CD8-positive, alpha-beta memory T cell (primary cell): Measurements from ENCODE around the gene NAALADL2. TPM values are rescaled to one million over a fixed set of nuclear protein-coding genes. Genes with fewer than 3 reads are reported as not detected.
"Not testable (repeated sequence)": the region's sequence is repeated elsewhere in the genome, so short reads cannot be mapped to it uniquely, and the experiment has no call there.

Source experiments
- CTCF ChIA-PET: fragments of 350-600 bp; sonication (Branson Sonifier 250); formaldehyde crosslinking; loops from one replicate; lab custom pipeline; 2021; ENCODE audit warnings: antibody characterized with exemption; lab: Charles Lee
- POLR2A ChIA-PET: fragments of 350-600 bp; sonication (Branson Sonifier 250); formaldehyde crosslinking; loops from one replicate; lab custom pipeline; 2021; ENCODE audit warnings: antibody characterized with exemption; lab: Charles Lee
- DNase-seq, 5 donors: peaks; one replicate each; pipeline versions ENCODE4 v3.0.0 to v3.0.0-alpha.2; 2020 to 2022; ENCODE audit warnings: mixed read lengths in 1 of 5
- H3K27ac ChIP-seq: one replicate; pipeline ENCODE4 v1.7.0; 2013; ENCODE audit warnings: low read depth, mild to moderate bottlenecking, low read length, moderate library complexity
- H3K27me3 ChIP-seq: 2 replicates; pipeline ENCODE4 v1.7.0; 2013; ENCODE audit warnings: low read length, mild to moderate bottlenecking; ENCODE audit not compliant: insufficient read depth, poor library complexity, severe bottlenecking
- H3K36me3 ChIP-seq: 2 replicates; pipeline ENCODE4 v1.7.0; 2013; ENCODE audit warnings: mild to moderate bottlenecking, low read length, moderate library complexity; ENCODE audit not compliant: insufficient read depth
- H3K4me1 ChIP-seq: 2 replicates; pipeline ENCODE4 v1.7.0; 2013; ENCODE audit warnings: mild to moderate bottlenecking, low read length, moderate library complexity; ENCODE audit not compliant: insufficient read depth
- H3K4me3 ChIP-seq: 2 replicates; pipeline ENCODE4 v1.7.0; 2013; ENCODE audit warnings: mild to moderate bottlenecking, low read length
- H3K9me3 ChIP-seq: 2 replicates; pipeline ENCODE4 v1.7.0; 2013; ENCODE audit warnings: mild to moderate bottlenecking, low read length
- H3K27ac Mint-ChIP-seq, 8 donors: one replicate each; pipeline ENCODE4 v1.8.0; 2020 to 2021; ENCODE audit warnings: mixed read lengths in 8 of 8, mild to moderate bottlenecking in 6 of 8, inconsistent platforms in 3 of 8, moderate library complexity in 3 of 8
- H3K27me3 Mint-ChIP-seq, 2 donors: one replicate each; pipeline ENCODE4 v1.8.0; 2020 to 2021; ENCODE audit warnings: mixed read lengths in 2 of 2, mild to moderate bottlenecking in 1 of 2, moderate library complexity in 1 of 2
- H3K36me3 Mint-ChIP-seq, 3 donors: one replicate each; pipeline ENCODE4 v1.8.0; 2020 to 2021; ENCODE audit warnings: mixed read lengths in 3 of 3, inconsistent platforms in 1 of 3, mild to moderate bottlenecking in 1 of 3
- H3K4me1 Mint-ChIP-seq, 3 donors: one replicate each; pipeline ENCODE4 v1.8.0; 2020 to 2021; ENCODE audit warnings: mixed read lengths in 3 of 3, inconsistent platforms in 1 of 3, mild to moderate bottlenecking in 1 of 3
- H3K4me3 Mint-ChIP-seq, 7 donors: one replicate each; pipeline ENCODE4 v1.8.0; 2020 to 2021; ENCODE audit warnings: mixed read lengths in 7 of 7, mild to moderate bottlenecking in 6 of 7, moderate library complexity in 4 of 7, inconsistent platforms in 2 of 7
- H3K9me3 Mint-ChIP-seq, 5 donors: one replicate each; pipeline ENCODE4 v1.8.0; 2020 to 2022; ENCODE audit warnings: mixed read lengths in 5 of 5, mild to moderate bottlenecking in 3 of 5, moderate library complexity in 2 of 5, inconsistent platforms in 1 of 5
- polyA plus RNA-seq: library from polyadenylated mRNA; unstranded; fragments of 300-500 nt; fragmentation: Illumina TruSeq; gene quantifications from one replicate; pipeline ENCODE4 v1.2.3, GENCODE V29; 2021
- total RNA-seq, 2 experiments: library from RNA; stranded (reverse); gene quantifications; one replicate each; pipeline ENCODE4 v1.2.3, GENCODE V29; 2021

The NAALADL2 gene
- total and polyA plus RNA-seq, 3 experiments from 2014 or later = not detected

DNA sequence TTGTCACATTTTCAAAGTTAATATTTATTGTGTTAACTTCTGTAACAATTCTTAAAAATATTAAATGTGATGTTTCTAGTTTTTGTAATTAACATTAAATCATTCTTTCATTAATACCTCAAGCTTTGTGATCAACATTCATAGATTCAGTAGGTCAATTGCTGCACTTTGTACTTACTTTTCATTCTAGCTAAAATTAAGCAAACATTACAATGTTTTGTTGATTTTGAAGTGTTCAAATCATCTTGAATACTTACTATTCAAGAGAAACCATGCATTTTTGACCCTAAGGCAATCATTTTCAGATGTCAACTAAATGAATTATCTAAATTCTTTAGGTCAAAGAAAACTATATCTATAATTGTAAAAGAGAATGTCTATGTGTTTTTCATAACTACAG, 933.1 kb downstream of the NAALADL2 start:
- Histone ChIP-seq H3K4me1 (no peaks in the 10 kb centered on the region), H3K4me3 (no peak overlapping the region), H3K27ac (no peak overlapping the region), H3K27me3 (no peaks in the 10 kb centered on the region), H3K9me3 (no peaks in the 10 kb centered on the region), H3K36me3 (no peaks in the 10 kb centered on the region)
- Mint-ChIP-seq H3K36me3 (no peaks in the 10 kb centered on the region), H3K27ac (no peak overlapping the region), H3K9me3 (peaks cover 5 to 19% (median 8%) of the 10 kb centered on the region in 5 donors), H3K27me3 (no peaks in the 10 kb centered on the region), H3K4me3 (no peak overlapping the region), H3K4me1 (no peaks in the 10 kb centered on the region)
- POLR2A ChIA-PET = no interaction called here
- no peak for DNase-seq
- CTCF ChIA-PET = no interaction called here

DNA sequence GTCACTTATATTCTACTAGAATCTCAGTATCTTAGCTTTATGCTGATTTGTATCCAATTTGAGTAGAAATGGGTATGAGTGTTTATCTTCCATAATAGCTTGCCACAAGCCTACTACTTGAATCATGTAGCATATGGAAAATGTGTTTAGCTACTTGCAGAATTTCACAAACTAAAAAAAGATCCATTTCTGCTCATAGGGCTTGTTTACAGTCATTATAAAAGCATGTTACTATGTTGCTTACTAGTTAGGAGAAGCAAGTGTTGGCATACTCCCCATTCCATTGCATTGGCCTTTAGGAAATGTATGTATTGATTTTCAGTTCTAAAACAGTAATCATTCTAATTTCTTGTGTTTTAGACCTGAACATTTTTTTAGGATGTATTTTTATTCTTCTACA, 939.2 kb downstream of the NAALADL2 start:
- Histone ChIP-seq H3K4me1 (no peaks in the 10 kb centered on the region), H3K27me3 (no peaks in the 10 kb centered on the region), H3K27ac (no peak overlapping the region), H3K4me3 (no peak overlapping the region), H3K36me3 (no peaks in the 10 kb centered on the region), H3K9me3 (no peaks in the 10 kb centered on the region)
- Mint-ChIP-seq H3K27me3 (no peaks in the 10 kb centered on the region), H3K27ac (no peak overlapping the region), H3K36me3 (no peaks in the 10 kb centered on the region), H3K4me3 (no peak overlapping the region), H3K4me1 (no peaks in the 10 kb centered on the region), H3K9me3 (peaks cover 3 to 11% (median 7%) of the 10 kb centered on the region in 5 donors)
- no peak for DNase-seq
- ChIA-PET POLR2A (no interaction called here), CTCF (no interaction called here)

DNA sequence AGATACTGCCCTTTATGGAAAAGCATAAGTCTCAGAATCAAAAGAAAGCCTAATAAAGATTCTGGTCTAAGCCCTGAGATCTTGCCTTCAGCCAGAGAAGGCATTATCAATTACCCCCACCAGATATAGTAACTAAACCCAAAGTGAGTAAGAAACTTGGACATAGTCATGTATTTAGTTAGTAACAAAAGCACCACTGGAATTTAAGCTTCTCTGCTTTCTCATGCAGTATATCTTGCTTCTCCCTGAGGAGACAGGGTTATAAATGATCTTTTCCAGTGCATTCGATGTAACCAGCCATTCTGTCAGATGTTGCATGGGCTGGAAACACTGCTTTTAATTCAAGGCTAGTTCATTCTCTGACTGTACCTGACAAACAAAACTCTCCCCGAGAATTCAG, 946.7 kb downstream of the NAALADL2 start:
- H3K36me3 Mint-ChIP-seq = no peaks in the 10 kb centered on the region
- DNase-seq = no peak
- Histone ChIP-seq H3K4me1 (no peaks in the 10 kb centered on the region), H3K9me3 (no peaks in the 10 kb centered on the region), H3K27ac (no peak overlapping the region), H3K4me3 (no peak overlapping the region), H3K27me3 (no peaks in the 10 kb centered on the region), H3K36me3 (no peaks in the 10 kb centered on the region)
- ChIA-PET CTCF (no interaction called here), POLR2A (no interaction called here)
- H3K9me3 Mint-ChIP-seq = peaks cover 0 to 19% (median 2%) of the 10 kb centered on the region in 5 donors
- H3K27me3 Mint-ChIP-seq = no peaks in the 10 kb centered on the region
- no peaks in the 10 kb centered on the region for H3K4me1 Mint-ChIP-seq
- no peak overlapping the region for H3K27ac Mint-ChIP-seq
- no peak overlapping the region for H3K4me3 Mint-ChIP-seq

DNA sequence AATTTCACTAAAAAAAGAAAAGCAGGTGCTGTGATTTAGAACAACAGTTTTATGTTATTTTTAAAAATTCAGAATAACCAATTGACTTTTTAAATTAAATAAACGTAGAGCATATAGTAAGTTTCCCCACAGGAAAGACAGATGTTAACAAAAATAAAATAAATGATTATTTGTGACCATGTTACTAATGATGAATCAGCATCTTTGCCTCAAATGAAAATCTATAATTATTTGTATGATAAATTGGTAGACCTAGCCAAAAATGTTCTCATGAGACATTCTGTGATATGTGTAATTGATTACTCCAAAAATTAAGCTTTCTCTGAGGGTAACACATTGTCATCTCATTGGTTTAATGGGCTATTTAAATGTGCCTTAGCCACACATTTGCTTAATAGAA, 948.0 kb downstream of the NAALADL2 start:
- Mint-ChIP-seq H3K27me3 (no peaks in the 10 kb centered on the region), H3K27ac (no peak overlapping the region), H3K4me3 (no peak overlapping the region), H3K36me3 (no peaks in the 10 kb centered on the region), H3K4me1 (no peaks in the 10 kb centered on the region), H3K9me3 (peaks cover 0 to 19% (median 2%) of the 10 kb centered on the region in 5 donors)
- Histone ChIP-seq H3K27ac (no peak overlapping the region), H3K4me3 (no peak overlapping the region), H3K36me3 (no peaks in the 10 kb centered on the region), H3K9me3 (no peaks in the 10 kb centered on the region), H3K27me3 (no peaks in the 10 kb centered on the region), H3K4me1 (no peaks in the 10 kb centered on the region)
- POLR2A ChIA-PET = no interaction called here
- no peak for DNase-seq
- CTCF ChIA-PET = no interaction called here

- H3K9me3 Mint-ChIP-seq = peaks cover 5 to 42% (median 16%) of the 10 kb centered on the region in 5 donors
Measured at GRCh38 chr3:175818811-175819464, 959.8 kb downstream of the NAALADL2 start.

DNA sequence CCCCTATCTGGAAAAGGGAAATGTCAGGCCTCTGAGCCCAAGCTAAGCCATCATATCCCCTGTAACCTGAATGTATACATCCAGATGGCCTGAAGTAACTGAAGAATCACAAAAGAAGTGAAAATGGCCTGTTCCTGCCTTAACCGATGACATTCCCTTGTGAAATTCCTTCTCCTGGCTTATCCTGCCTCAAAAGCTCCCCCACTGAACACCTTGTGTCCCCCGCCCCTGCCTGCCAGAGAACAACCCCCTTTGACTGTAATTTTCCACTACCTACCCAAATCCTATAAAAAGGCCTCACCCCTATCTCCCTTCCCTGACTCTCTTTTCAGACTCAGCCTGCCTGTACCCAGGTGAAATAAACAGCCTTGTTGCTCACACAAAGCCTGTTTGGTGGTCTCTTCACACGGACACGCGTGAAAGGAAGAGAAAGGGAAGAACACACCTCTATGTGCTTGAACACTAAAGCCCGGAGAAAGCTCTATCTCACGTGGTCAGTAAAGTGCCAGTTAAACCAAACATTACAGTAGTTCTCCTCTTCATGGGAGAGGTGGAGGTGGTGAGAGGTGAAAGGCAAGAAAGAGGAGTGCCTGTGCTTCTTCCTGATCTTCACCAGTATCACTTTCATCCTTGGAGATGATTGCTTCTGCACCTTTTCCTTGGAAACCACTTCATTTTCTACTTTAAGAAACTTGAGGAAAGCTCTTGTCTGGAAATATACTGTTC, 963.8 kb downstream of the NAALADL2 start:
- H3K9me3 ChIP-seq, H3K27ac ChIP-seq, H3K36me3 ChIP-seq, H3K27me3 ChIP-seq, H3K36me3 Mint-ChIP-seq, DNase-seq, H3K27me3 Mint-ChIP-seq, H3K4me3 Mint-ChIP-seq, H3K4me1 ChIP-seq, CTCF ChIA-PET, H3K4me1 Mint-ChIP-seq, POLR2A ChIA-PET, H3K27ac Mint-ChIP-seq, H3K4me3 ChIP-seq: not testable (repeated sequence)
- H3K9me3 Mint-ChIP-seq = peaks cover 5 to 38% (median 8%) of the 10 kb centered on the region in 5 donors

More at GRCh38 chr3:175818811-175819464, 959.8 kb downstream of the NAALADL2 start:
- Histone ChIP-seq H3K27me3 (no peaks in the 10 kb centered on the region), H3K4me1 (no peaks in the 10 kb centered on the region), H3K27ac (no peak overlapping the region), H3K36me3 (no peaks in the 10 kb centered on the region), H3K9me3 (peaks cover 4% of the 10 kb centered on the region), H3K4me3 (no peak overlapping the region)
- H3K4me1 Mint-ChIP-seq = no peaks in the 10 kb centered on the region
- no peak overlapping the region for H3K4me3 Mint-ChIP-seq
- H3K27ac Mint-ChIP-seq = no peak overlapping the region
- POLR2A ChIA-PET = no interaction called here
- no peaks in the 10 kb centered on the region for H3K27me3 Mint-ChIP-seq
- DNase-seq = no peak
- no peaks in the 10 kb centered on the region for H3K36me3 Mint-ChIP-seq
- CTCF ChIA-PET = no interaction called here

GRCh38 chr3:175825016-175825580, 966.0 kb downstream of the NAALADL2 start:
- H3K27me3 Mint-ChIP-seq, H3K36me3 Mint-ChIP-seq, H3K27me3 ChIP-seq, CTCF ChIA-PET, DNase-seq, H3K27ac ChIP-seq, H3K9me3 ChIP-seq, H3K4me1 Mint-ChIP-seq, POLR2A ChIA-PET, H3K4me3 Mint-ChIP-seq, H3K4me1 ChIP-seq, H3K4me3 ChIP-seq, H3K36me3 ChIP-seq, H3K27ac Mint-ChIP-seq: not testable (repeated sequence)
- H3K9me3 Mint-ChIP-seq = peaks cover 0 to 22% (median 4%) of the 10 kb centered on the region in 5 donors

GRCh38 chr3:175826759-175827158, 967.6 kb downstream of the NAALADL2 start:
- CTCF ChIA-PET = no interaction called here
- H3K4me1 Mint-ChIP-seq = no peaks in the 10 kb centered on the region
- no peak for DNase-seq

More at GRCh38 chr3:175826759-175827158, 967.6 kb downstream of the NAALADL2 start:
- H3K9me3 ChIP-seq = no peaks in the 10 kb centered on the region
- Mint-ChIP-seq H3K27ac (peak overlapping the region in 1 of 8 donors; percentile 7), H3K36me3 (no peaks in the 10 kb centered on the region), H3K27me3 (no peaks in the 10 kb centered on the region), H3K4me3 (no peak overlapping the region), H3K9me3 (peaks cover 0 to 17% (median 3%) of the 10 kb centered on the region in 5 donors)
- H3K4me1 ChIP-seq = no peaks in the 10 kb centered on the region
- no peaks in the 10 kb centered on the region for H3K27me3 ChIP-seq
- POLR2A ChIA-PET = no interaction called here
- H3K4me3 ChIP-seq = no peak overlapping the region
- H3K36me3 ChIP-seq = no peaks in the 10 kb centered on the region
- no peak overlapping the region for H3K27ac ChIP-seq
